Activated CD8-positive, alpha-beta T cell treated with anti-CD3 and anti-CD28 coated beads for 36 hours (primary cell): ENCODE data around the gene XAGE3. TPM values are rescaled to one million over a fixed set of nuclear protein-coding genes. Genes with fewer than 3 reads are reported as not detected.
"Not testable (repeated sequence)": the region's sequence is repeated elsewhere in the genome, so short reads cannot be mapped to it uniquely, and the experiment has no call there.

Experiments
- ATAC-seq: fragments of 200-7000 bp; cut with Tn5 transposase; one replicate; pipeline ENCODE4 v1.10.0; 2021; ENCODE audit warnings: mild to moderate bottlenecking, moderate library complexity
- CTCF ChIA-PET: fragments of 350-600 bp; sonication (Branson Sonifier 250); formaldehyde crosslinking; loops from one replicate; lab custom pipeline; 2021; ENCODE audit warnings: antibody characterized with exemption; lab: Charles Lee
- POLR2A ChIA-PET: fragments of 350-600 bp; sonication (Branson Sonifier 250); formaldehyde crosslinking; loops from one replicate; lab custom pipeline; 2021; ENCODE audit warnings: antibody characterized with exemption; lab: Charles Lee
- DNase-seq: peaks from one replicate; pipeline ENCODE4 v3.0.0-alpha.2; 2020
- H3K27ac Mint-ChIP-seq: one replicate; pipeline ENCODE4 v1.8.0; 2021; ENCODE audit warnings: mild to moderate bottlenecking, mixed read lengths
- H3K27me3 Mint-ChIP-seq: one replicate; pipeline ENCODE4 v1.8.0; 2021; ENCODE audit warnings: mixed read lengths
- H3K36me3 Mint-ChIP-seq: one replicate; pipeline ENCODE4 v1.8.0; 2021; ENCODE audit warnings: low read depth, mixed read lengths
- H3K4me1 Mint-ChIP-seq: one replicate; pipeline ENCODE4 v1.8.0; 2021; ENCODE audit warnings: low read depth, mixed read lengths
- H3K4me3 Mint-ChIP-seq: one replicate; pipeline ENCODE4 v1.8.0; 2021; ENCODE audit warnings: mild to moderate bottlenecking, moderate library complexity, mixed read lengths
- H3K9me3 Mint-ChIP-seq: one replicate; pipeline ENCODE4 v1.8.0; 2021; ENCODE audit warnings: mixed read lengths
- CTCF ChIP-seq: fragments of 200-600 bp; IDR thresholded peaks from one replicate; pipeline ENCODE4 v1.8.0; 2022; ENCODE audit warnings: antibody characterized with exemption, mild to moderate bottlenecking
- intact Hi-C: fragments of 100-400 bp; cut with micrococcal nuclease; formaldehyde crosslinking; loops from one replicate; pipeline ENCODE4 v1.10.0; 2022
- total RNA-seq, 2 experiments: library from RNA; stranded (reverse); gene quantifications; one replicate each; pipeline ENCODE4 v1.2.3, GENCODE V29; 2021

Gene XAGE3
- total RNA-seq, 2 experiments from 2014 or later: not detected

- Mint-ChIP-seq H3K27ac (no peak overlapping the region), H3K27me3 (no peaks in the 10 kb centered on the region), H3K4me1 (no peaks in the 10 kb centered on the region), H3K4me3 (no peak overlapping the region), H3K9me3 (no peaks in the 10 kb centered on the region), H3K36me3 (no peaks in the 10 kb centered on the region)
- ChIA-PET POLR2A (no interaction called here), CTCF (no interaction called here)
- no peak for DNase-seq
- intact Hi-C loops: no loop called here
- ATAC-seq: no peak
- no peak for TF ChIP-seq CTCF
Observed at GRCh38 chrX:52865343-52865998, 2.4 kb downstream of the XAGE3 start.

- H3K27me3 Mint-ChIP-seq, POLR2A ChIA-PET: not testable (repeated sequence)
Observed at GRCh38 chrX:52856991-52857525, 10.8 kb downstream of the XAGE3 start.

GRCh38 chrX:52852110-52852860 is 15.6 kb downstream of the XAGE3 start:
- TF ChIP-seq CTCF: no peak
- Mint-ChIP-seq H3K4me1 (no peaks in the 10 kb centered on the region), H3K27me3 (peaks cover 6% of the 10 kb centered on the region), H3K27ac (no peak overlapping the region), H3K9me3 (no peaks in the 10 kb centered on the region), H3K36me3 (no peaks in the 10 kb centered on the region), H3K4me3 (no peak overlapping the region)
- ATAC-seq (no peak), DNase-seq (no peak)
- ChIA-PET POLR2A (no interaction called here), CTCF (no interaction called here)
- intact Hi-C loops: no loop called here

More at GRCh38 chrX:52856991-52857525, 10.8 kb downstream of the XAGE3 start:
- H3K27ac Mint-ChIP-seq, CTCF ChIA-PET, DNase-seq, H3K36me3 Mint-ChIP-seq, intact Hi-C loops, H3K4me3 Mint-ChIP-seq, ATAC-seq, H3K4me1 Mint-ChIP-seq, H3K9me3 Mint-ChIP-seq: not testable (repeated sequence)

- intact Hi-C loops, ATAC-seq, H3K36me3 Mint-ChIP-seq, CTCF ChIA-PET, H3K9me3 Mint-ChIP-seq, DNase-seq, H3K4me1 Mint-ChIP-seq, H3K27ac Mint-ChIP-seq, H3K4me3 Mint-ChIP-seq, POLR2A ChIA-PET: not testable (repeated sequence)
- peaks cover 11% of the 10 kb centered on the region for H3K27me3 Mint-ChIP-seq
Observed at GRCh38 chrX:52843619-52844018, 24.3 kb downstream of the XAGE3 start.

- no peak overlapping the region for H3K4me3 Mint-ChIP-seq
- POLR2A ChIA-PET: no interaction called here
- no peak for DNase-seq
- H3K9me3 Mint-ChIP-seq: no peaks in the 10 kb centered on the region
- intact Hi-C loops: no loop called here
- no peak overlapping the region for H3K27ac Mint-ChIP-seq
- H3K36me3 Mint-ChIP-seq: no peaks in the 10 kb centered on the region
- peaks cover 3% of the 10 kb centered on the region for H3K27me3 Mint-ChIP-seq
- no peak for ATAC-seq
- CTCF ChIA-PET: no interaction called here
- H3K4me1 Mint-ChIP-seq: no peaks in the 10 kb centered on the region
- TF ChIP-seq CTCF: no peak
Observed at GRCh38 chrX:52839137-52839536, 28.7 kb downstream of the XAGE3 start.

- H3K27me3 Mint-ChIP-seq: no peaks in the 10 kb centered on the region
- H3K27ac Mint-ChIP-seq: no peak overlapping the region
- no peak for DNase-seq
- H3K4me1 Mint-ChIP-seq: no peaks in the 10 kb centered on the region
- ChIA-PET POLR2A (no interaction called here), CTCF (no interaction called here)
- no peak for TF ChIP-seq CTCF
- H3K36me3 Mint-ChIP-seq: no peaks in the 10 kb centered on the region
- H3K4me3 Mint-ChIP-seq: no peak overlapping the region
- no peaks in the 10 kb centered on the region for H3K9me3 Mint-ChIP-seq
- no peak for ATAC-seq
- intact Hi-C loops: no loop called here
Observed at GRCh38 chrX:52830551-52830950, 37.3 kb downstream of the XAGE3 start.
